Neural cell (in vitro differentiated cells): ENCODE results near the gene STAC2. TPM values are rescaled to one million over a fixed set of nuclear protein-coding genes. Genes with fewer than 3 reads are reported as not detected.

Experiments used
- H2AFZ ChIP-seq: fragments of 200-600, 300-800 bp; sonication (generic), shearing (Covaris generic); 2 replicates; pipeline ENCODE4 v1.6.0; 2014; ENCODE audit warnings: low read depth, mild to moderate bottlenecking, antibody characterized with exemption, low read length, moderate library complexity
- H3F3A ChIP-seq: fragments of 200-600 bp; shearing (Covaris generic); 2 replicates; pipeline ENCODE4 v1.6.1; 2016; ENCODE audit warnings: mild to moderate bottlenecking, moderate library complexity, mixed read lengths, antibody characterized with exemption, low read length; ENCODE audit not compliant: insufficient read depth, poor library complexity, severe bottlenecking
- H3K27ac ChIP-seq: fragments of 200-600, 300-800 bp; sonication (generic), shearing (Covaris generic); 2 replicates; pipeline ENCODE4 v1.5.1; 2014; ENCODE audit warnings: mild to moderate bottlenecking, low read length, moderate library complexity
- H3K27me3 ChIP-seq: fragments of 300-800, 200-600 bp; sonication (generic), shearing (Covaris generic); 2 replicates; pipeline ENCODE4 v1.6.0; 2014; ENCODE audit warnings: mild to moderate bottlenecking, low read depth, low read length, moderate library complexity; ENCODE audit not compliant: insufficient read depth
- H3K36me3 ChIP-seq: fragments of 300-800, 200-600 bp; sonication (generic), shearing (Covaris generic); 2 replicates; pipeline ENCODE4 v1.5.1; 2014; ENCODE audit warnings: mild to moderate bottlenecking, antibody characterized with exemption, low read length, moderate library complexity; ENCODE audit not compliant: insufficient read depth
- H3K4me2 ChIP-seq: fragments of 300-800, 200-600 bp; sonication (generic), shearing (Covaris generic); 2 replicates; pipeline ENCODE4 v1.6.0; 2014; ENCODE audit warnings: mild to moderate bottlenecking, low read length
- H3K4me3 ChIP-seq: fragments of 300-800, 200-600 bp; sonication (generic), shearing (Covaris generic); 2 replicates; pipeline ENCODE4 v1.5.1; 2014; ENCODE audit warnings: mild to moderate bottlenecking, low read length, moderate library complexity
- H3K79me2 ChIP-seq: fragments of 200-600 bp; shearing (Covaris generic); replicated peaks from 2 replicates; pipeline ENCODE4 v1.6.0; 2014; ENCODE audit warnings: mild to moderate bottlenecking, low read length, moderate library complexity; ENCODE audit not compliant: insufficient read depth
- H3K9ac ChIP-seq: fragments of 300-800, 200-600 bp; sonication (generic), shearing (Covaris generic); 2 replicates; pipeline ENCODE4 v1.6.1; 2016; ENCODE audit warnings: mild to moderate bottlenecking, low read length, mixed read lengths
- H3K9me2 ChIP-seq: fragments of 200-600 bp; shearing (Covaris generic); 2 replicates; pipeline ENCODE4 v1.6.1; 2016; ENCODE audit warnings: mild to moderate bottlenecking, low read length, mixed read lengths; ENCODE audit not compliant: insufficient read depth
- H3K9me3 ChIP-seq: fragments of 200-600, 300-800 bp; sonication (generic), shearing (Covaris generic); 2 replicates; pipeline ENCODE4 v1.6.1; 2016; ENCODE audit warnings: mild to moderate bottlenecking, mixed run types, low read length, moderate library complexity, mixed read lengths
- H4K20me1 ChIP-seq: fragments of 200-600 bp; shearing (Covaris generic); 2 replicates; pipeline ENCODE4 v1.6.1; 2016; ENCODE audit warnings: mild to moderate bottlenecking, mixed run types; ENCODE audit not compliant: insufficient read depth
- CTCF ChIP-seq: fragments of 450-650 bp; IDR thresholded peaks from 2 replicates; pipeline ENCODE4 v1.5.1; 2014; ENCODE audit warnings: antibody characterized with exemption, mild to moderate bottlenecking, moderate library complexity; ENCODE audit not compliant: poor library complexity, severe bottlenecking
- EP300 ChIP-seq: fragments of 450-650 bp; conservative IDR thresholded peaks from 2 replicates; pipeline ENCODE4 v1.6.1; 2014; ENCODE audit warnings: antibody characterized with exemption, mild to moderate bottlenecking, moderate library complexity; ENCODE audit not compliant: poor library complexity, severe bottlenecking
- EZH2 ChIP-seq: fragments of 200-600, 300-800 bp; shearing (Covaris generic), sonication (generic); IDR thresholded peaks from 2 replicates; pipeline ENCODE4 v1.6.1; 2014; ENCODE audit warnings: antibody characterized with exemption, low read length, borderline replicate concordance, mild to moderate bottlenecking; ENCODE audit not compliant: insufficient read depth, poor library complexity, severe bottlenecking
- MXI1 ChIP-seq: fragments of 450-650 bp; conservative IDR thresholded peaks from 2 replicates; pipeline ENCODE4 v1.6.1; 2014; ENCODE audit warnings: antibody characterized with exemption, mild to moderate bottlenecking; ENCODE audit not compliant: poor library complexity, severe bottlenecking
- POLR2AphosphoS5 ChIP-seq: IDR thresholded peaks from 2 replicates; pipeline ENCODE4 v1.6.1; 2012
- RAD21 ChIP-seq: fragments of 450-650 bp; conservative IDR thresholded peaks from 2 replicates; pipeline ENCODE4 v1.6.1; 2014; ENCODE audit warnings: antibody characterized with exemption, mild to moderate bottlenecking, moderate library complexity
- SMC3 ChIP-seq: fragments of 450-650 bp; conservative IDR thresholded peaks from 2 replicates; pipeline ENCODE4 v1.6.1; 2014; ENCODE audit warnings: antibody characterized with exemption, mild to moderate bottlenecking, moderate library complexity; ENCODE audit not compliant: poor library complexity
- TAF1 ChIP-seq: IDR thresholded peaks from 2 replicates; pipeline ENCODE4 v1.6.1; 2012; ENCODE audit warnings: low read depth
- polyA plus RNA-seq: library from polyadenylated mRNA; depleted of rRNA; stranded (reverse); fragments of >200 nt; gene quantifications from 2 replicates; pipeline ENCODE4 v1.2.3, GENCODE V29; 2014
- TF ChIP-seq, protein P1 (sequence below): IDR thresholded peaks from 2 replicates; pipeline ENCODE4 v1.6.1; 2012; ENCODE audit warnings: borderline replicate concordance

The STAC2 gene
- polyA plus RNA-seq, 1 donor from 2014 or later = not detected

GRCh38 chr17:39212195-39212810, 13.4 kb downstream of the STAC2 start:
- no peak overlapping the region for H3K27ac ChIP-seq
- no peaks in the 10 kb centered on the region for H3K36me3 ChIP-seq
- no peak for TF ChIP-seq EZH2
- no peak overlapping the region for H3K4me2 ChIP-seq
- no peak overlapping the region for H3K9ac ChIP-seq
- H3F3A ChIP-seq = no peaks in the 10 kb centered on the region
- H2AFZ ChIP-seq = no peak overlapping the region
- H3K4me3 ChIP-seq = no peak overlapping the region
- no peaks in the 10 kb centered on the region for H3K9me2 ChIP-seq
- no peaks in the 10 kb centered on the region for H3K79me2 ChIP-seq
- no peaks in the 10 kb centered on the region for H3K9me3 ChIP-seq
- H4K20me1 ChIP-seq = no peaks in the 10 kb centered on the region
- peaks cover 10% of the 10 kb centered on the region for H3K27me3 ChIP-seq

- H3K4me3 ChIP-seq = peak overlapping the region; percentile 55
- no peak overlapping the region for H2AFZ ChIP-seq
- H3K27me3 ChIP-seq = peaks cover 10% of the 10 kb centered on the region
- peak overlapping the region; percentile 41 for H3K9ac ChIP-seq
- no peaks in the 10 kb centered on the region for H3K36me3 ChIP-seq
- no peaks in the 10 kb centered on the region for H4K20me1 ChIP-seq
- H3K79me2 ChIP-seq = no peaks in the 10 kb centered on the region
- H3K27ac ChIP-seq = no peak overlapping the region
- H3K4me2 ChIP-seq = no peak overlapping the region
- H3F3A ChIP-seq = no peaks in the 10 kb centered on the region
- no peaks in the 10 kb centered on the region for H3K9me3 ChIP-seq
- TF ChIP-seq MXI1 = no peak
- TF ChIP-seq EZH2 = no peak
- H3K9me2 ChIP-seq = no peaks in the 10 kb centered on the region
These were observed 15.7 kb downstream of the STAC2 start for GRCh38 chr17:39210093-39210434.

- no peak overlapping the region for H3K4me2 ChIP-seq
- no peak overlapping the region for H3K27ac ChIP-seq
- H3K79me2 ChIP-seq = no peaks in the 10 kb centered on the region
- no peaks in the 10 kb centered on the region for H3K36me3 ChIP-seq
- H3K27me3 ChIP-seq = peaks cover 10% of the 10 kb centered on the region
- no peaks in the 10 kb centered on the region for H4K20me1 ChIP-seq
- H3K9me3 ChIP-seq = no peaks in the 10 kb centered on the region
- H3K4me3 ChIP-seq = peak overlapping the region; percentile 55
- peak overlapping the region; percentile 41 for H3K9ac ChIP-seq
- TF ChIP-seq, protein P1, sequence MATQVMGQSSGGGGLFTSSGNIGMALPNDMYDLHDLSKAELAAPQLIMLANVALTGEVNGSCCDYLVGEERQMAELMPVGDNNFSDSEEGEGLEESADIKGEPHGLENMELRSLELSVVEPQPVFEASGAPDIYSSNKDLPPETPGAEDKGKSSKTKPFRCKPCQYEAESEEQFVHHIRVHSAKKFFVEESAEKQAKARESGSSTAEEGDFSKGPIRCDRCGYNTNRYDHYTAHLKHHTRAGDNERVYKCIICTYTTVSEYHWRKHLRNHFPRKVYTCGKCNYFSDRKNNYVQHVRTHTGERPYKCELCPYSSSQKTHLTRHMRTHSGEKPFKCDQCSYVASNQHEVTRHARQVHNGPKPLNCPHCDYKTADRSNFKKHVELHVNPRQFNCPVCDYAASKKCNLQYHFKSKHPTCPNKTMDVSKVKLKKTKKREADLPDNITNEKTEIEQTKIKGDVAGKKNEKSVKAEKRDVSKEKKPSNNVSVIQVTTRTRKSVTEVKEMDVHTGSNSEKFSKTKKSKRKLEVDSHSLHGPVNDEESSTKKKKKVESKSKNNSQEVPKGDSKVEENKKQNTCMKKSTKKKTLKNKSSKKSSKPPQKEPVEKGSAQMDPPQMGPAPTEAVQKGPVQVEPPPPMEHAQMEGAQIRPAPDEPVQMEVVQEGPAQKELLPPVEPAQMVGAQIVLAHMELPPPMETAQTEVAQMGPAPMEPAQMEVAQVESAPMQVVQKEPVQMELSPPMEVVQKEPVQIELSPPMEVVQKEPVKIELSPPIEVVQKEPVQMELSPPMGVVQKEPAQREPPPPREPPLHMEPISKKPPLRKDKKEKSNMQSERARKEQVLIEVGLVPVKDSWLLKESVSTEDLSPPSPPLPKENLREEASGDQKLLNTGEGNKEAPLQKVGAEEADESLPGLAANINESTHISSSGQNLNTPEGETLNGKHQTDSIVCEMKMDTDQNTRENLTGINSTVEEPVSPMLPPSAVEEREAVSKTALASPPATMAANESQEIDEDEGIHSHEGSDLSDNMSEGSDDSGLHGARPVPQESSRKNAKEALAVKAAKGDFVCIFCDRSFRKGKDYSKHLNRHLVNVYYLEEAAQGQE = no peak
- no peak for TF ChIP-seq SMC3
- TF ChIP-seq TAF1 = no peak
- no peak for TF ChIP-seq EP300
- TF ChIP-seq CTCF = no peak
- no peak for TF ChIP-seq MXI1
- no peak for TF ChIP-seq POLR2AphosphoS5
- TF ChIP-seq RAD21 = no peak
- no peak for TF ChIP-seq EZH2
- H3F3A ChIP-seq = no peaks in the 10 kb centered on the region
- H3K9me2 ChIP-seq = no peaks in the 10 kb centered on the region
- no peak overlapping the region for H2AFZ ChIP-seq
These were observed 16.2 kb downstream of the STAC2 start for GRCh38 chr17:39209317-39210092.
